Measurements from ENCODE around the gene TMEM43.
A peak's percentile ranks its signal among the peaks of the same experiment; 100 is the strongest.
"Not testable (repeated sequence)": the region's sequence is repeated elsewhere in the genome, so short reads cannot be mapped to it uniquely, and the experiment has no call there.

Gene TMEM43, protein sequence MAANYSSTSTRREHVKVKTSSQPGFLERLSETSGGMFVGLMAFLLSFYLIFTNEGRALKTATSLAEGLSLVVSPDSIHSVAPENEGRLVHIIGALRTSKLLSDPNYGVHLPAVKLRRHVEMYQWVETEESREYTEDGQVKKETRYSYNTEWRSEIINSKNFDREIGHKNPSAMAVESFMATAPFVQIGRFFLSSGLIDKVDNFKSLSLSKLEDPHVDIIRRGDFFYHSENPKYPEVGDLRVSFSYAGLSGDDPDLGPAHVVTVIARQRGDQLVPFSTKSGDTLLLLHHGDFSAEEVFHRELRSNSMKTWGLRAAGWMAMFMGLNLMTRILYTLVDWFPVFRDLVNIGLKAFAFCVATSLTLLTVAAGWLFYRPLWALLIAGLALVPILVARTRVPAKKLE

DNA sequence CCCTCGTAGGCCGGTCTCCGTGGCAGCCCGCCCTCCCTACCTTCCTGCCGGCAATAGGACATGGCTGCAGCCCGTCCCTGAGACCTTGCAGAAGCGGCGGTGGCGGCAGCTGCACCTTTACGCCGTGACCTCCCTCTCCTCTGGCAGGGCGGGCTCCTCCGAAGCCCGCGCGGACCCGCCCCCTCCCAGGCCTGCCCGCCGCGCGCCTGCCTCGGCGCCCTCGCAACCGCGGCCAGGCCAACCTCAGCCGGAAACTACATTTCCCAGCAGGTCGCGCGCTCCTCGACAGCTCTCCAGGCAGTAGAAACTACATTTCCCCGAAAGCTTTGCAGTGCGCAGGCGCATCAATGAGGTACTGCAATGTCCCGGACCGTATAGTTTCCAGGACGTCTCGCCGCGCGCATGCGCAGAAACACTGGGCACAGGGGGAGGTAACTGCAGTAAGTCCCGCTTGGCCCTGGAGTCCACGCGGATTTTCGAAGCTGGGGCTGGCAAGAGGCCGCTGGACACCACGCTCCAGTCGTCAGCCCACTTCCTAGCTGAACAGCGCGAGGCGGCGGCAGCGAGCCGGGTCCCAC is at the start of gene TMEM43, which contains the start of gene CHCHD4:
TSS of gene TMEM43 (plus strand) at position 438 of the 578 bp plus-strand sequence. CDS start 142 bp downstream, outside the sequence.
TSS of gene CHCHD4 (minus strand) at position 256 of the 578 bp plus-strand sequence. CDS start at position 62, 194 bp downstream.
- TF ChIP-seq, protein P1, sequence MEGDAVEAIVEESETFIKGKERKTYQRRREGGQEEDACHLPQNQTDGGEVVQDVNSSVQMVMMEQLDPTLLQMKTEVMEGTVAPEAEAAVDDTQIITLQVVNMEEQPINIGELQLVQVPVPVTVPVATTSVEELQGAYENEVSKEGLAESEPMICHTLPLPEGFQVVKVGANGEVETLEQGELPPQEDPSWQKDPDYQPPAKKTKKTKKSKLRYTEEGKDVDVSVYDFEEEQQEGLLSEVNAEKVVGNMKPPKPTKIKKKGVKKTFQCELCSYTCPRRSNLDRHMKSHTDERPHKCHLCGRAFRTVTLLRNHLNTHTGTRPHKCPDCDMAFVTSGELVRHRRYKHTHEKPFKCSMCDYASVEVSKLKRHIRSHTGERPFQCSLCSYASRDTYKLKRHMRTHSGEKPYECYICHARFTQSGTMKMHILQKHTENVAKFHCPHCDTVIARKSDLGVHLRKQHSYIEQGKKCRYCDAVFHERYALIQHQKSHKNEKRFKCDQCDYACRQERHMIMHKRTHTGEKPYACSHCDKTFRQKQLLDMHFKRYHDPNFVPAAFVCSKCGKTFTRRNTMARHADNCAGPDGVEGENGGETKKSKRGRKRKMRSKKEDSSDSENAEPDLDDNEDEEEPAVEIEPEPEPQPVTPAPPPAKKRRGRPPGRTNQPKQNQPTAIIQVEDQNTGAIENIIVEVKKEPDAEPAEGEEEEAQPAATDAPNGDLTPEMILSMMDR (IDR thresholded peaks at IDR 0.05; ENCODE audit: extremely low read depth, missing control alignments), result no peak

DNA sequence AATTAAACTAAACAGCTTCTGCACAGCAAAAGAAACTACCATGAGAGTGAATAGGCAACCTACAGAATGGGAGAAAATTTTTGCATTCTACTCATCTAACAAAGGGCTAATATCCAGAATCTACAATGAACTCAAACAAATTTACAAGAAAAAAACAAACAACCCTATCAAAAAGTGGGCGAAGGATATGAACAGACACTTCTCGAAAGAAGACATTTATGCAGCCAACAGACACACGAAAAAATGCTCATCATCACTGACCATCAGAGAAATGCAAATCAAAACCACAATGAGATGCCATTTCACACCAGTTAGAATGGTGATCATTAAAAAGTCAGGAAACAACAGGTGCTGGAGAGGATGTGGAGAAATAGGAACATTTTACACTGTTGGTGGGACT is 49.6 kb upstream of the TMEM43 start:
- not testable (repeated sequence) for DNase-seq (ENCODE audit: low spot score)

More for the DNA sequence above, at the start of gene TMEM43, which contains the start of gene CHCHD4:
- DNase-seq (ENCODE audit: low spot score), result peak; percentile 99

DNA sequence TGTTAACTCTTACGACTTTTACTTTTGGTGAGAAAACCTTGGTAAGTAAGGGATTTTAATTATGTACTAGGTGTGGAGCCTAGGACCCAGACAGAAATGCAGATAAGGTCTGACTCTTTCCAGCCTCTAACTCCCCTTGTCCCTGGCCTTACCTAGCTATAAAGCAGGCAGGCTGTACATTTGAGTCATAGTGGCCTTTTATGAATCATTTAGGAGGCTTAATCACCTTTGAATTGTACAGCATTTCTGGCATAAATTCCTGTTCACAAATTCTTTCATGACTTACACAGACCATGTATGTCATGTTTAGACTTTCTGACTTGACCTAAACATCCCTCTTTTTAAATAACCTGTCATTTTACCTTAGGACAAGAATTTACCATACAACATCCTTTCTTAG is 47.5 kb upstream of the TMEM43 start:
- TF ChIP-seq, protein P1 (IDR thresholded peaks at IDR 0.05; ENCODE audit: extremely low read depth, missing control alignments), result no peak
- no peak for DNase-seq (ENCODE audit: low spot score)

DNA sequence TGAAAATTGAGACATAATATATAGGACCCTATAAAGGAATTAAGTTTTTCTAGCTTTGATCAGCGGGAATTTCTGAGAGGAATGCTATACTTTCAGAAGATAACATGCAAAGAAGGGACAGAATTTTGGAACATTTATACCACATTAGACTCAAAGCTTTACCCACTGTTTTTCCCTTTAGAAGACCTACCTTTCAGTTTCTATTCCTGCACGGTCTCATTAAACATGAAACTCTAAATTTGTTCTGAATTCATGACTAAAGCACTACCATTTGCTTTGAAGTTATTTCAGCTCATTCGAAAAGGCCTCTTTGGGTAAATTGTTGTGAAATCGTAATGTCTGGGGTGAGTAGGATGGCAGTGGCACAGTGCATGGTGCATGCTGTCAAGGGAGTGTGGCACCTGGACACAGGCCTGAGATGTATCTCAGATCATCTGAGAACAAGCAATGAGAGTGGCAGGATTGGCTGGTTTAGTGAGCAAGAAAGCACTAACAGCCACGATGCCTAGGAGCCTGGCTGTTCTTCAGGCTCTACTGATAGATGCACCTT is 42.7 kb upstream of the TMEM43 start:
- TF ChIP-seq, protein P1 (IDR thresholded peaks at IDR 0.05; ENCODE audit: extremely low read depth, missing control alignments), result no peak
- DNase-seq (ENCODE audit: low spot score), result no peak

DNA sequence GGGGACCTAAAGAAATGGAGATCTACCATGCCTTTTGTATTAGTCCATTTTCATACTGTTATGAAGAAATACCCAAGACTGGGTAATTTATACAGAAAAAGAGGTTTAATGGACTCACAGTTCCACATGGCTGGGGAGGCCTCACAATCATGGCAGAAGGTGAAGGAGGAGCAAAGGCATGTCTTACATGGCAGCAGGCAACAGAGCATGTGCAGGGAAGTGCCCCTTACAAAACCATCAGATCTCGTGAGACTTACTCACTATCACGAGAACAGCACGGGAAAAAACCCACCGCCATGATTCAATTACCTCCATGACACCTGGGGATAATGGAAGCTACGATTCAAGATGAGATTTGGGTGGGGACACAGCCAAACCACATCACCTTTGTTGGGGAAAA is 37.4 kb upstream of the TMEM43 start:
- DNase-seq (ENCODE audit: low spot score), result not testable (repeated sequence)

DNA sequence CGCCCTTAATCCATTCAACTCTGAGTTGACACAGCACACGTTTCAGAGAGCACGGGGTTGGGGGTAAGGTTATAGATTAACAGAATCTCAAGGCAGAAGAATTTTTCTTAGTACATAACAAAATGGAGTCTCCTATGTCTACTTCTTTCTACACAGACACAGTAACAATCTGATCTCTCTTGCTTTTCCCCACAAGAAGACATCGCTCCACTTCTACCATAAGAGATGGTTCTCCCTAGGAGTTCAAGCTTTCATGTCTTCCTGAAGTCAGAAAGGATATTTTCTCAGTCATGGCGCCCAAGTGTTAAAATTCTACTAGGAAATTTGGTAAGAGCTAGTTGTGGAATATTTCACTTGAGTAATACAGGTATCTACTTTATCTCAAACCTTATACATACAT is 32.9 kb upstream of the TMEM43 start:
- not testable (repeated sequence) for DNase-seq (ENCODE audit: low spot score)

DNA sequence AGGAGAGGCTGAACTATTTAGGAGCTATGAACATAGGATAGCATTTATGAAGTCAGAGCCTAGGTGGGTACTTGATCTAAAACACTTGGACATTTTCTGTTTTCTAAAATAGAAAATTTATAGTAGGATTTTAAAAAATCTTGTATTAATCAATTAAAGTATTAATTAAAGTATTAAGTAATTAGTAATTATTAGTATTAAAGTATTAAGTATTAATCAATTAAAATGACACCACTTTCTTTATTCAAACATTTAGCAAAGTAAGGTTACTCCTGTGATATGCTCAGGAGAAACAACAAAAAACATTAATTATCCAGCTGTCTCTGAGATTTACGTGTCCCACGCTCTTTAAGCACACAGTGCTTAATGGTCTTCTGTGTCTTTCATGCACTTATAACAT is 32.4 kb upstream of the TMEM43 start:
- no peak for DNase-seq (ENCODE audit: low spot score)
- TF ChIP-seq, protein P1 (IDR thresholded peaks at IDR 0.05; ENCODE audit: extremely low read depth, missing control alignments), result no peak

DNA sequence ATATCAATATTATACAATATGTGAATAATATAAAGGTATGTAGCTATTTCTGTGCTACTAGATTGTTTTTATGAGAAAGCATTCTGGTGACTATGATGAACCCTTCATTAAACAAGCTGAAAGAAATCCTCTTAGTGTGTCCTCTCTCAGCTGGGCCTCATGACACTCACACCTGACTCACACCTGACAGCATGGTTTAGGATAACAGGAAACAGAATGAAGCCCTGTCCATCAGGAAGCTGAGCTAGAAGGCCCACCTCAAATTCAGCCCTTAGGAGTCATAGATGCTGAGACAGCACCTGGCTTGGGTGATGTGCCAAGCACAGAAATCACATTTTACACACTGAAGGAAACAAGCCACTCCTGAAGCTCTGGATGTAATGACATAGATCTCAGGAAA is 31.0 kb upstream of the TMEM43 start:
- TF ChIP-seq, protein P1 (IDR thresholded peaks at IDR 0.05; ENCODE audit: extremely low read depth, missing control alignments), result no peak
- no peak for DNase-seq (ENCODE audit: low spot score)

DNA sequence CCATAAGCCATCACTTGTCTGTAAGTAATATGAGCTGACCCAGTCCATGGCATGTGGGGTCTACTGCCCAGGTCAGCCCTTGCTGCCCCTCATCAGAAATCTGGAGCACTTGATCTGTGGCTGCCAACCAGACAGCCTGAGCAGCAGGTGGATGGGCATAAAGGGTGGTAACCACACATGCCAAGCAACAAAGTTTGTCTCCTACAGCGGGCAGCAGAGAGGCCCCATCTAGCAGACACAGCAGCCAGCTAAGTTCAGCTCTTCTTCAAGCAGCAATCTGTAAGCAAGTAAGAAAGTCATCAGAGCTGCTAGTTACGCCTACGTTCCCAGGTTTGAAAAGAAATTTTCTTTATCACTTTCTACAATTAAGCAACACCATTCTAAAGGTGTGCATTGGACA is 28.1 kb upstream of the TMEM43 start:
- no peak for DNase-seq (ENCODE audit: low spot score)
- TF ChIP-seq, protein P1 (IDR thresholded peaks at IDR 0.05; ENCODE audit: extremely low read depth, missing control alignments), result no peak

All from GM20000 (cell line).